HG03354 (cell line): Measurements from ENCODE around the gene AKR1D1.
A peak's percentile ranks its signal among the peaks of the same experiment; 100 is the strongest.
"Not testable (repeated sequence)": the region's sequence is repeated elsewhere in the genome, so short reads cannot be mapped to it uniquely, and the experiment has no call there.

Experiments used
- ATAC-seq: cut with Tn5 transposase; IDR thresholded peaks from one replicate; pipeline ENCODE4 v1.9.1; 2021; ENCODE audit warnings: mild to moderate bottlenecking; ENCODE audit not compliant: unreplicated experiment, poor library complexity, severe bottlenecking

The AKR1D1 gene, protein sequence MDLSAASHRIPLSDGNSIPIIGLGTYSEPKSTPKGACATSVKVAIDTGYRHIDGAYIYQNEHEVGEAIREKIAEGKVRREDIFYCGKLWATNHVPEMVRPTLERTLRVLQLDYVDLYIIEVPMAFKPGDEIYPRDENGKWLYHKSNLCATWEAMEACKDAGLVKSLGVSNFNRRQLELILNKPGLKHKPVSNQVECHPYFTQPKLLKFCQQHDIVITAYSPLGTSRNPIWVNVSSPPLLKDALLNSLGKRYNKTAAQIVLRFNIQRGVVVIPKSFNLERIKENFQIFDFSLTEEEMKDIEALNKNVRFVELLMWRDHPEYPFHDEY

DNA sequence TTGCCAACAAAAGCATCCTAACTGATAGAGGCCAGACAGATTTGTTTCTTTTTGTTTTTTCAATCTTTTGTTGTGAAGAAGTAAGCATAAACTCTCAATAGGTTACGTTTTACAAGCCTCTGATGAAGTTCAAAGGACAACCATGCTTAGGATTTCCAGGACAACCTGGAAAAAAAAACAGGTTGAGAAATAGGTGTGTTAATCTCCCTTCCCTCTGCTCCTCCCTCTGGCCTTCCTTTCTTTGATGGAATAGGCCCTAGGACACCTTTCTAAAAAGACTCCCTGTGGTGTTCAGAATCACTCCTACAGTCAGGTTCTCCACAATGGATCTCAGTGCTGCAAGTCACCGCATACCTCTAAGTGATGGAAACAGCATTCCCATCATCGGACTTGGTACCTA, at the start of gene AKR1D1:
TSS of gene AKR1D1 (plus strand) at position 264 of the 400 bp plus-strand sequence. CDS start at position 324, 60 bp downstream.
- no peak for ATAC-seq

DNA sequence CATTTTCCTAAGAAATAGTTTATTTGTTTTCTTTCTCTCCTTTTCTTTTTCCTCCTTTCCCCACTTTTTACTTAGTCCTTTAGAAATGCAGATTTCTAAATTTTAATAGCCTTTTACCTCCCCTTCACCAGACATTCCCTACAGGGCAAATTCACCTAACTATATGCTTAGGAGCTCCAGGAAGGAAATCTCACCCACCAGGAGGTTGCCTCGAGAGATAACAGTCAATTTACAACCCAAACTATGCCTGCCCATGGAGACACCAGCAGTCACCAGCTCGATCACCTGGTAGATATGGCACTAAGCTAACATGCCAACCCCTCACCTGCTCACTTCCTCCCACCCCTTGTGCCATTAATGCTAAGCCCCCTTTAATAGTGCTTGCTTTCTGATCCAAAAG, 49.2 kb upstream of the AKR1D1 start:
- ATAC-seq = no peak

DNA sequence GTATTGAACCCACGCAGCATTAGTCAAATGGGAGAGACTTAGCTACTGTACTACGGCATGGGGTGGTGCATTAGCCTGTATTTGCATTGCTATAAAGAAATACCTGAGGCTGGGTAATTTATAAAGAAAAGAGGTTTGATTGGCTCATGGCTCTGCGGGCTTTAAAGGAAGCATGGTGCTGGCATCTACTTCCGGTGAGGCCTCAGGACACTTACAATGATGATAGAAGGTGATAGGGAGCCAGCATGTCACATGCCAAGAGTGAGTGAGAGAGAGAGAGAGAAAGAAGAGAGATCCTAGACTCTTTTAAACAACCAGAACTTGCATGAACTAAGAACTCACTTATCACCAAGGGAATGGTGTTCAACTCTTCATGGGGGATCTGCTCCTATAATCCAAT, 47.1 kb upstream of the AKR1D1 start:
- ATAC-seq = no peak

DNA sequence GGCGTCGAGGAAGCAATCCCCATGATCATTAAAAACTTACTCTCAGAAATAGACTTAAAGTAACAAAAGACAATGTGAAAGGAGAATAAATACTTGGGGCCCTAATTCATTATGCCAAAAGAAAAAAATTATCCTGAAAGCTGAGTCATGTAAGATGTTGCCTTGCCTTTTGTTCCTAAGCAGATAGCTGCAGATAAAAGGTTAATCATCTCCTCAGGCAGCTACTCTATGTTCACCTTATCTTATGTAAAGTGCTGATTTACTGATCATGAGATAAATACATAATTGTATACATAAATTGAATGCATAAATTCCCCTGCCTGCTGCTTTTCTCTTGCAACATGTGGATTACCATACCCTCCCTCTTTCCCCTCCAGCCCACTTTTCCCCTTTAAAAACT, 46.3 kb upstream of the AKR1D1 start:
- no peak for ATAC-seq

DNA sequence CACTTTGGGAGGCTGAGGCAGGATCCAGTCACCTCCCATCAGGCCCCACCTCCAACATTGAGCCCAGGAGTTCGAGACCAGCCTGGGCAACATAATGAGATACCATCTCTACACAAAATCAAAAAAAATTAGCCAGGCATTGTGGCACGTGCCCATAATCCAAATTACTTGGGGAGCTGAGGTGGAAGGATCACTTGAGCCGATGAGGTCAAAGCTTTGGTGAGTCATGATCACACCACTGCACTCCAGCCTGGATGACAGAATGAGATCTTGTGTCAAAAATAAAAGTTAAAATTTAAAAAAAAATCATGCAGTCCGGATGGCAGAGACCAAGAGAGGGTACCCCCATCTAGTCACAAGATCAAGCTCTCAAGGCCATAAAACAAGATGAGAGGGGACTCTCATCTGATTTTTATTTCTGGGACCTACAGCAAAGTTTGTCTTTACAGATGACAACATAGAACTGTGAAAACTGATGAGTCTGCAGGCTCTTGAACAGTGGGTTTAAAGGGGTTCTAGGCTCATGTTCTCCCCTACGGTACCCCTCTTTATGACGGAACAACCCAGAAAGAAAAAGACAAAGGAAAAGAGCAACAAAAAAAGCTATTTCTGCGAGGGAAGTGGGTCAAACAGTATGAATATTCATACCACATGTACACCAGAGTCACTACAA, 45.4 kb upstream of the AKR1D1 start:
- no peak for ATAC-seq

DNA sequence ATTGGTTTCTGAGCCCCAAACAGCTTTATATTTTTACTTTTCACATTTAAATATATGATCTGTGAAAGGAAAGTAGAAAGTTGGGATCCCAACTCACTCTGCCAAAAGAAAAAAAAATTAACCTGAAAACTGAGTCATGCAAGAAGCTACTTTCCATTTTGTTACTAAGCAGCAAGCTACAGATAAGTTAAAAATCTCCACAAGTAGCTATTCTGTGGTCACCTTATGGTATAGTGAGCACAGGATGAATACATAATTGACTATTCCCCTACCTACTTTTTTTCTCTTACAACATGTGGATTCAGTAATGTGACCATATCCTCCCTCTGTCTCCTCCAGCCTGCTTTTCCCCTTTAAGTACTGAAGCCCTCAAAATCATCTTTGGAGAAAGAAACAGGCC, 44.1 kb upstream of the AKR1D1 start:
- peak; percentile 79 for ATAC-seq

DNA sequence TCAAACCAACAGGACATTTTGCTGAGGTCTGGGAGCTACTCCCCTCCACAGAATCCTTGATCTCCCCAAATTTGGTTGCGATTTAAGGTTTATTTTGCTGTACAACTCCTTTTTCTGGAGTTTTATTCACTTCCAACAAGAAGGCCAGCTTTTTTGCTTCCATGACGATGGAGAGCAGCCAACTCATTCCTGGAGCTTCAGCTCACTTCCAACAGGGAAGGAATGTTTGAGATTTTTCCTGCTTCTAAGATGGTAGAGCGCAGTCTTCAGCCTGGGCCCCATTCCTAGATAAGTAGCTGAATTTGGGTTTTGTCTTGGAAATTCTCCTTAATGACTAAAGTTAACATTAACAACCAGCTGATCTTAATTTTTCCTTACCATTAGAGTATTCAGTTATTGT, 43.5 kb upstream of the AKR1D1 start:
- no peak for ATAC-seq

DNA sequence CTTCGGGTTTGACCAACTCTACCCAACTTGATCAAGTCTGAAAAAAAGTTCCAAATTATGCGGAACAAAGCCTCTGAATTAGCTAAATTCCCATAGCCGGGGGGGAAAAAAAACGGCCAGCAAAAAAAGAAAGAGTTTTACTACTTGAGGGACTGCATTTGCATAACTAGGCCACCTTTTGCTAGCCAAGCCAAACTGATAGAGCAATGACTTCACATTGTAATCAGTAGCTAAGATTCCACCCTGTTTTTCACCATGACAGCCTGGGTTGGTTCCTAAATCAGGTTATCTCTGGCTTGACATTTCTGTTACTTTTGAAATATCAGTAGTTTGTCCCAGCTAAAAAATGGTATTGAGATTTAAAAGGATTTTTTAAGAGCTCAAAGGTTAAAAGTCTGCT, 43.0 kb upstream of the AKR1D1 start:
- no peak for ATAC-seq

DNA sequence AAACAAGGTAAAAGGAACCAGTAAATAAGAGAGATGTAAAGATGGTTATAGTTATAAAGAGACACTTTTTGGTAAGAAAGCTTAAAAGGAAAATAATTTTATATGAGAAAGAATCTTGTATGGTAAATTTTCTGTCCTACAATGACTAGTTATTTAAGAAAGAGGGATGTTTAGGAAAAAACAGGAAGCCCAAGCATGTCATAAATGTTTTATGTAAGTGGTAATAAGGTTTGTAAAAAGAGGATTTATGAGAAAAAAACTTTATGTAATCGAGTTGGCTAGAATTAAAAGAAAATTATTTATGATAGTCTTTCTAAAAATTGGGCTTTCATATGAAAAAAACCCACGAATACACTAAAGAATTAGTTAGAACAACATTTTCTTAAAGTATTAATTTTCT, 40.1 kb upstream of the AKR1D1 start:
- no peak for ATAC-seq

DNA sequence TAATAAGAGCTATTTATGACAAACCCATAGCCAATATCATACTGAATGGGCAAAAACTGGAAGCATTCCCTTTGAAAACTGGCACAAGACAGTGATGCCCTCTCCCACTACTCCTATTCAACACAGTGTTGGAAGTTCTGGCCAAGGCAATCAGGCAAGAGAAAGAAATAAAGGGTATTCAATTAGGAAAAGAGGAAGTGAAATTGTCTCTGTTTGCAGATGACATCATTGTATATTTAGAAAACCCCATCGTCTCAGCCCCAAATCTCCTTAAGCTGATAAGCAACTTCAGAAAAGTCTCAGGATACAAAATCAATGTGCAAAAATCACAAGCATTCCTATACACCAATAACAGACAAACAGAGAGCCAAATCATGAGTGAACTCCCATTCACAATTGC, 36.2 kb upstream of the AKR1D1 start:
- ATAC-seq = not testable (repeated sequence)

DNA sequence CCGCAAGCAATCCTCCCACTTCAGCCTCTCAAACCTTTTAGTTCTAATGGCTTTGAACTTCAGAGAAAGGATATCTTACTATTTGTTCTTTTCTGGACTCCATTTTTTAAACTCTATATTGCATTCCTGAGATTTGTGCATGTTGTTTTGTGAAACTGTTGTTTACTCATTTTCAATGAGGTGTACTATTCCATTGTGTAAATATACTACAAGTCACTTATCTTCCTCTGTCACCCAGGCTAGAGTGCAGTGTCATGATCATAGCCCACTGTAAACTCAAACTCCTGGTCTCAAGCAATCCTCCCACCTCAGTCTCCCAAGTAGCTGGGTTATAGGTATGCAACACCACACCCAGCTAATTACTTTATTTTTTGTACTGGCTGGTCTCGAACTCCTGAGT, 31.4 kb upstream of the AKR1D1 start:
- ATAC-seq = no peak

DNA sequence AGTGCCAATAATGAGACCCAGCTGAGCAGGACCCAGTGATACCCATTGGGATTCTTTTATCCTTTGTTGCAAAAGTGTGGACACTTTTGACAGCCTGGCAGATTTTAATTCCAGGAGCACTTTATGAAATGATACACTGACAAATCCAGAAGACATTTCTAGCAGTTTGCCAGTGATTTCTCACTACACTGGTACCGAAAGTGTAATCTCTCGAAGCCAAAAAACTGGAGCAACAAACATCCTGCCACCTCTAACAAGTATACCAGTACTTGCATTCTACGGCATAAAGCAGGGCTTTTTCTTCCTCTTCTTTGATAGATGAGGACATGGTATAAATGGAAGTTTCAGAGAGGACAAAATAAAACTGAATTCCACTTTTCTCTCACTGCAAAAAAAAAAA, 28.4 kb upstream of the AKR1D1 start:
- no peak for ATAC-seq

DNA sequence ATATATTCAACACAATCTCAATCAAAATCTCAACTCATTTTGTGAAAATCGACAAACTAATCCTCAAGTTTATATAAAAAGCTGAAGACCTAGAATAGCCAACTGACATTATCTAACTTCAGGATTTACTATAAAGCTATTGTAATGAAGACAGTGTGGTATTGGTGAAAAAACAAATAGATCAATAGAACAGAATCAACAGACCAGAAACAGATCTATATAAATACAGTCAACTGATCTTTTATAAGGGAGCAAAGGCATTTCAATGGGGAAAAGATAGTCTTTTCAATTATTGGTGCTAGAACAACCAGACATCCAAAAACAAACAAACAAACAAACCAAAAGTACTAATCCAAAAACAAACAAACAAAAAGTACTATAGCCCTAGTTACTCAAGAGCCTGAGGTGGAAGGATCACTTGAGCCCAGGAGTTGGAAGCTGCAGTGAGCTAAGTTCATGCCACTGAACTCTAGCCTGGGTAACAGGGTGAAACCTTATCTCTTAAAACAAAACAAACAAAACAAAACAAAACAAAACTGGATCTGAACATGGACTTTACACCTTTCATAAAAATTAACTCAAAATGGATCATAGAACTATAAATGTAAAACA, 26.6 kb upstream of the AKR1D1 start:
- ATAC-seq = no peak

DNA sequence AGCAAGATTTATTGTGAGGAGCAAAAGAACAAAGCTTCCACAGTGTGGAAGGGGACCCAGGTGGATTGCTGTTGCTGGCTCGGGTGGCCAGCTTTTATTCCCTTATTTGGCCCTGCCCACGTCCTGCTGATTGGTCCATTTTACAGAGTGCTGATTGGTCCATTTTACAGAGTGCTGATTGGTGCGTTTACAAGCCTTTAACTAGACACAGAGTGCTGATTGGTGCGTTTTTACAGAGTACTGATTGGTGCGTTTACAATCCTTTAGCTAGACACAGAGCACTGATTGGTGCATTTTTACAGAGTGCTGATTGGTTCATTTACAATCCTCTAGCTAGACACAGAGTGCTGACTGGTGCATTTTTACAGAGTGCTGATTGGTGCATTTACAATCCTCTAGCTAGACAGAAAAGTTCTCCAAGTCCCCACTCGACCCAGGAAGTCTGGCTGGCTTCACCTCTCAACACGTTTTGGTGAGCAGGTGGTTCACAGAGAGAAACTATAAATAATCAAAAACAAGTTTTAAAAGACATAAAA, 24.5 kb upstream of the AKR1D1 start:
- not testable (repeated sequence) for ATAC-seq

DNA sequence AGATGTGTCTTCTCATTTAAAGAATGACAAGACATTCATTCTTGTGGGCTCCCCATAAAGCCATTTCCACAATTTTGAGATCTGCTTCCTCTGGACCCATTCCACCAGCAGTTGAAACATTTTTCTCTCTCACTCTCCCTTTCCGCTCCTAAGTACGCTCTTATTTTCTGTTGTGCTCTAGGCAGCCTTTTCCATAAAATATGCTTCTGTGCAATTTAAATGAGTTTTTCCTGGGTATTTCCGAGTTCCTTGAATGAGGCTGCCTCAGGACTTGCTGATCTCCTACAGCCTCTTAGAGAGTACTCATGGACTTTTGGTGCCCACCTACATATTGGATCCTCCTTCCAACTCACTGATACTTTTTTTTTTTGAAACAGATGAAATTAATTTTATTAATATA, 23.6 kb upstream of the AKR1D1 start:
- no peak for ATAC-seq

DNA sequence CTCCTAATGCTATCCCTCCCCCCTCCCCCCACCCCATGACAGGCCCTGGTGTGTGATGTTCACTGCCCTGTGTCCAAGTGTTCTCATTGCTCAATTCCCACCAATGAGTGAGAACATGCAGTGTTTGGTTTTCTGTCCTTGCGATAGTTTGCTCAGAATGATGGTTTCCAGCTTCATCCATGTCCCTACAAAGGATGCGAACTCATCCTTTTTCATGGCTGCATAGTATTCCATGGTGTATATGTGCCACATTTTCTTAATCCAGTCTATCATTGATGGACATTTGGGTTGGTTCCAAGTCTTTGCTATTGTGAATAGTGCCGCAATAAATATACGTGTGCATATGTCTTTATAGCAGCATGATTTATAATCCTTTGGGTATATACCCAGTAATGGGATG, 20.6 kb upstream of the AKR1D1 start:
- ATAC-seq = not testable (repeated sequence)

DNA sequence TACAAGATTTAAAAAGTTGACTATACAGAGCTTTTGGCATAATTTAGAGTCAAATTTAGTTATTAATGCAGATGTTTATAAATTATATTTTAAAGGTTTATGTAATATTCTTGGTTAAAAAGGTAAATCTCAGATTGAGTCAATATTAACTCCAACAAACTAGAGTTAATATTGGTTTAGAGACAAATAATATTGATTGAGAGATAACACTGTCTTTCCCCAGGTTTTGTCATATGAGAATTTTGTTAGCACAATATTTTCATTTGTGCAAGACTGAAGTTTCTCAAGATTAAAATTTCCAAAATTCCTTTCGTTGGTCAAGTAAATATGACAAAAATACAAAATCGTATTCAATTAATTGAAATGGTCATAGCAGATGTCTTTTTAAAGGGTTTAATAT, 12.9 kb upstream of the AKR1D1 start:
- no peak for ATAC-seq

DNA sequence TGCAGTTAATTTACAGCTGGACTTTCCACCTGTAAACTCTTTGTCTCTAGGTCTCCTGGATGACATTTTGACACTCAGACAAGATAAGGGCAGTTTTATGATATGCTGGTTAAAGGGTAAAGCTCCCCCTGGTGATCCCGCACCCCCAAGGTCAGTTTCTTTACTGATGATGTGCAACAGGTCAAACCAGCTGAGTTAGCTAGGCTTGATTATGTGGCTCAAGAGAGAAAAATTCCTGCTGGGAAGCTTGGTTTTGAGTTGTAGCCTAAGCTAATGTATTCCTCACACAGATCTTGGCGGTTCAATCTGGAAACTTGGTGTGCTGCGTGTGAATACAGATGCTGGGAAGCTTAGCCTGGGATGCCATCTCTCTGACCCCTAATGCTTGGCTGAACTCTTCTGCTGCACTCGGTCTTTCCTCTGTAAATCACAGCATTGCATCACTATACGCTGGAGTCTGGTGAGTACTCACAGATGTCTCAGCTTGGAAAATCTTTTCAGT, 11.4 kb upstream of the AKR1D1 start:
- ATAC-seq = no peak

DNA sequence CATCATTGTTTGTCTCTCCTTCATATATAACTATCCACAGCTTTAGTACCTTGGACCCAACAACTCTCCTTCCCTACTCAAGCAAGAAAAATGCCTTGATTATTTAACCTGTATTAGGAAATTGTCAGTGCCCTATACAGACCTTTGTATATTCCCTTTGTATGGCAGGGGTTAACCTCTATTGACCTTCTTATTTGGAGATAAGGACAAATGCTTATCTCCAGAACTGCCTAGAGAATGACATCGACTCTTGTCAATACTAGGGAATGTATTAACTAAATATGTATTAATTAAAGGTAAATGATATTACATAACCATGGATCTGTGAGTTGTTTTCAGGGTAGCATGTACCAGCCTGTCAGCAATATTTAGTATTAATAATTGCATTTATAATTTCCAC, 10.4 kb upstream of the AKR1D1 start:
- ATAC-seq = no peak

DNA sequence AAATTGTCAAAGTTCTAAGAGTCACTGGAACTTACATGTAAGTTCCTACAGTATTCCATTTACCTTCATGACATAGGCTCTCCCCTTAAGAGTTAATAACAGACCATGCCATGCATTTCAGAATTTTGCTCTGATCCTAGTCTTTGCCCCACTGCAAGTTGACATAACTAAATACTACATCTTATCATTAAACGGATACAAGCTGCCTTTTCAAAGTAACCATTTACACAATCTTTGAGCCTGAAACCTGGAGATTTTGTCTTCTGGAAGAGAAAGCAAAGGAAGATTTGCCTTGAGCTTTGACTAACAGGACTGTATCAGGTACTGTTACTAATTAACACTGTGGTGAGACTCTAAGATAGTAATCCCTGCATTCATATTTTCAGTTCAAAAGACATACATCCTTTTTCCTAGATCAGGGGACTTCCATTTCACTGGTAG, 9.3 kb upstream of the AKR1D1 start:
- peak; percentile 82 for ATAC-seq

DNA sequence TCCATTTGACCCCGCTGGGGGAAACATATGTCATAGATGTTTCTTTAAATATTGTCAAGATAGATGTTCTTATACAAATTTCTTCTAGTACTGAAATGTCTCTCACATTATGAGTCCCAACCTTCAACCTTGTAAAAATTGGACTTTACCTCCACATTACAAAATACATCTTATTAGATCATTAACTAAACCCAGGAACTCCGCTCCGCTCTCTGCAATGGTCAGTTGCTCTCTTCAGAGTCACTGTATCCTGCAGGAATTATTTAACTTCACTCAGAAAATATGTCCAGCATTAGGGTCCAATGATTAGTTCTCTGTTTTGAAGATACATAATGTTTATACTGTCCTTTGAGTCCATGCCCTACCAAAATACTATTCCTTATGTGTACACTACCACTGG, 8.5 kb upstream of the AKR1D1 start:
- no peak for ATAC-seq
